Hematopoietic multipotent progenitor cell treated with erythropoietin and hydrocortisone succinate and interleukin-3 and kit ligand, for 17 days (in vitro differentiated cells): Measurements from ENCODE around the gene CHST8.
"Not testable (repeated sequence)": the region's sequence is repeated elsewhere in the genome, so short reads cannot be mapped to it uniquely, and the experiment has no call there.

Source experiments
- DNase-seq: peaks from one replicate; pipeline ENCODE4 v3.0.0-alpha.2; 2015; ENCODE audit warnings: low spot score

Gene CHST8, protein sequence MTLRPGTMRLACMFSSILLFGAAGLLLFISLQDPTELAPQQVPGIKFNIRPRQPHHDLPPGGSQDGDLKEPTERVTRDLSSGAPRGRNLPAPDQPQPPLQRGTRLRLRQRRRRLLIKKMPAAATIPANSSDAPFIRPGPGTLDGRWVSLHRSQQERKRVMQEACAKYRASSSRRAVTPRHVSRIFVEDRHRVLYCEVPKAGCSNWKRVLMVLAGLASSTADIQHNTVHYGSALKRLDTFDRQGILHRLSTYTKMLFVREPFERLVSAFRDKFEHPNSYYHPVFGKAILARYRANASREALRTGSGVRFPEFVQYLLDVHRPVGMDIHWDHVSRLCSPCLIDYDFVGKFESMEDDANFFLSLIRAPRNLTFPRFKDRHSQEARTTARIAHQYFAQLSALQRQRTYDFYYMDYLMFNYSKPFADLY

DNA sequence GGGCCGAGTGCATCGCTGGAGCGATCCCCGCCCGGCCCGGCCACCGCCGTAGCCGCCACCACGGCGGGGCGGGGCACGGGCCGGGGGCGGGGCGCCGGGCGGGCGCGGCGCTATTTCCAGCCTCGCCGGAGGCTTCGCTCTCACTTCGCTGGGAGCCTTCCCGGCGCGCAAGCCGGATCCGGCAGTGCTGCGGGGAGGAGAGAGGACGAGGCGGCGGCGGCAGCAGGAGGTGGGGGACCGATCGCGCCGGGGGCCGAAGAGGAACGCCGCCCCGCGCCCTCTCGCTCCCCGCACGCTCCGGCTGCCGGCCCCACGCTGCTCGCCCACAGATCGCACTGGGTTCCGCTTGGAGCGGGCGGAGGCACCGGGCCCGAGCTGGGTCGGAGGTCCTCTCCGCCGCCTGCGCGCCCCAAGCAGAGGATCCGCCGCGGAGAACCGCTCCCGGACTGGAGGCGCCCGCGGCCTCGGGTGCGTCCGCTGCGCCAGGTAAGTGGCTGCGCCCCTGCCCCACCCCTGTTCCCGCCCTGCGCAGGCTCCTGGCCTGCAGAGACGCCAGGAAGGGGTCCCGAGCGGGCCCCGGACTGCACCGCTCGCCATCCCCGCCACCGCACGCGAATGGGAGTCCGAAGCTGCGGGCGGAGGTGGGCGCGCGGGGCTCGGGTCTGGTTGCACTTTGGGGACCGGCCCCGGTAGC is at the start of gene CHST8:
TSS of gene CHST8 (plus strand) at position 143 of the 694 bp plus-strand sequence. CDS start 67,309 bp downstream, outside the sequence.
- no peak for DNase-seq

DNA sequence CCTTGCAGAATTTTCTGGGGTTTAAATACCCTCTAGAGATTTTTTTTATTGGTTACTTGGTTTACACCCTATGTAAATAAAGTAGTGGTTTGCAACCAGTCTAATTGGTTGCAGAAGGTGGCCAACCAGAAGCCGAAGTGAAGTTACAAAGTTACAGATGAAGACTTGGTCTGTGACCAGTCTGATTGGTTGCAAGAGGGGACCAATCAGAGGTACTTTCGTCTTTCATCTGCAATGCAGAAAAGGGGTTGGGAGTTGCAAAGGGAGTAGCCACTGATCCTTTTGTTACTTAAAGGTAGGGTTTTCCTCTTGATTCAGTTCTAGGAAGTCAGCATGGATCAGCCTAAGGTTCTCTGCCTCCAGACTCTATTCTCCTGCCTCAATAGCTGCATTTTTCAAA is 48.8 kb upstream of the CHST8 start:
- no peak for DNase-seq

DNA sequence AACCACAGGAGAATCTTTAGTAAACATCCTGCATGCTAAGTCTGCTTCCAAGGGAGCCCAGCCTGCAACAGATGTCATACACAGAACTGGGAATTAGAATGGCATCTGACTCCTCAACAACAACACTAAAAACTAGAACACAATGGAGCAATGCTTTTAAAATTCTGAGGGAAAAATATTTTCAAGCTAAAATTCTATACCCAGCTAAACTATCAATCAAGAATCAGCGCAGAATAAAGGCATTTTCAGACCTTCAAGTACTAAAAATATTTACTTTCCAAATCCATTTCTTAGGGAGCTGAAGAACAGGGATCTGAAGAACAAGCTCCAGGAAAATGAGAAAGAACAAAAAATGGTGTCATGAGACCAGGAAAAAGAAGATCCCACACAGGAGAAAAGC is 46.9 kb upstream of the CHST8 start:
- no peak for DNase-seq

DNA sequence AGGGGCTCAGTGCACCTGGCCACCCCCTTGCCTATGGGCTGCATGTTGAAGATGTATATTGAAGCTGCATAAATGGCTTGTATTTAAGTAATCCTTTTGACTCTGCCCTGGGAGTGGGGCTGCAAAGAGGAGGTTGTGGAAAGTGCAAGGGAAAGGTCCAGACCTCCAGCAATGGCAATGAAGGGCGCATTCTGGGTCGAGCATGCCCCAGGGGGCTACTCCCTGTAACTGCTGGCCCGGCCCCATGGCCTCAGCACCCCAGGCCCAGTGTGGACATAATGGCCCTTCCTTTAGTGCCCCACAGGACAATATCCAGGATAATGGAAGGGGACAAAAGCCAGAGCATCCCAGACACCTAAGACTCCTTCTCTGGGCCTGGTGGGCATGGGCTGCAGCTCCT is 43.1 kb upstream of the CHST8 start:
- DNase-seq = no peak

DNA sequence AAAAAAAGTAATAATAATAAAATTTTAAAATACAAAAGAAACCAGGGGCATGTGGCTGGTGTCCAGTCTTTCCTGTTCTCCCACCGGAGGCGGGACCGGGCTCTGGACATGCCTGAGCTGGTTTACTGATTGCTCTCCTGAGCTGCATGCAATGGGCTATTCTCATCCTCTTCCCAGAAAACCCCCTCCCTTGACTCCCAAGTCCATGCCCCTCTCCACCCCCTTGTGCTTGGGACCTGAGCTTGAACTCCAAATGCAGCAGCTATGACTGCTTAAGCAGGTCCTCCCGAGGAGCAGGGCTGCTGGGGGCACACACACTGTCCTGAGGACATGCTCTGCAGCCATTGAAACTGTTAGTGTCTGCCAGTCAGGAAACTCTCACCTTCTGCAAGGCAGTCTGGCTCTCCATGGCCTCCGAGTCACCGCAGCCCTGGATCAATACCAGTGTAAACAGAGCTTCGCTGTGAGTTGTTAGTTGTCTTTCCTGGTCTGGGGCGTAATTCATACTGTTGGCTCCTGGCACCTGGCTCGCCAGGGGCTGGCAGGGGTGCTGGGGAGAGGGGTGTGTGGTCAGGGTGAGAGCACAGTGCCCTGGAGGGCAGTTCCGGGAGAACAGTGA is 41.6 kb upstream of the CHST8 start:
- no peak for DNase-seq

DNA sequence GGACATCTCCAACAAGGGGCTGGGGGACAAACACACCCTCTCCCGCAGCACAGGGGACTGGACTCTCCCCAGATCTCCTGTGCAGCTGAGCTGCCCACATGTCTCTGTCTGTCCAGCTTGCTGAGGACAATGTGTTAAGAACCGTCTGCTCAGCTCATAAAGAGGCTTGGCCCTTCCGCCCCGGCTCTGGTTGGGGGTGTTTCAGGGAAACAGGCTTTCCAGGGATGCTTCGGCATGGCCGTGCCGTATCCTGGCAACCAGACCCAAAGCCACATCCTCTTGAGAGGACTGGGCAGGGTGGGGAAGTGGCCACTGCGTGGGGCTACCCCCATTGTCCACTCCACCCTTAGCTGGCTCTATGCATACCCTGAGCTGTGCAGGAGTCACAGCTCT is 41.1 kb upstream of the CHST8 start:
- DNase-seq = no peak

DNA sequence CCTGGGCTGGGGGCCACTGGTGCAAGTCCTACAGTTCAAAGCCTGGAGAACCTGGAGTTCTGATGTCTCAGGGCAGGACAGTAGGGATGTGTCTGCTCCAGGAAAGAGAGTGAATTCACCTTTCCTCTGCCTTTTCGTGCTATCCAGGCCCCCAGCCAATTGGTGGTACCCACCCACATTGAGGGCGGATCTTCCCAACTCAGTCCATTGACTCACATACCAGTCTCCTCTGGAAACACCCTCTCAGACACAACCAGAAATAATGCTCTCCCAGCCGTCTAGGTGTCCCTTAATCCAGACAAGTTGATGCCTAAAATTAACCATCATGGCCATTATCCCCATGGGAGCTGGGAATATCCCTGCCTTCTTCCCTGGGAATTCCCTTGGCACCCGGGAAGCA is 38.8 kb upstream of the CHST8 start:
- no peak for DNase-seq

DNA sequence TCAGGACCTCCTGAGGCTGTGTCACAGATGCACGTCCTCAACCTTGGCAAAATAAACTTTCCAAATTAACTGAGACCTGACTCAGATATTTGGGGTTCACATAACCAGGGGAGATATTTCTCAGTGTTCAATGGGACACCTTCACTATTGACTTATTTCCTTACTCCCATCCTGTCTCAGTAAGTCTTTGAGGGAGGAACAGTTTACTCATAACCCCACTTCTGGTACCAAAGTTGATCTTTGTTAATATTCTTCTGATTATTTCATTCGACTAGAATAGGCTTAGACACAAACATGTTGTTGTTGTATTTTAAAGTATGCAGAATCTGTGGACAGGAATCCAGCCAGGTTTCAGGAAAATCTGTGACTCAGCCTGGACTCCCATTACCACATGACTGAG is 34.6 kb upstream of the CHST8 start:
- DNase-seq = no peak

DNA sequence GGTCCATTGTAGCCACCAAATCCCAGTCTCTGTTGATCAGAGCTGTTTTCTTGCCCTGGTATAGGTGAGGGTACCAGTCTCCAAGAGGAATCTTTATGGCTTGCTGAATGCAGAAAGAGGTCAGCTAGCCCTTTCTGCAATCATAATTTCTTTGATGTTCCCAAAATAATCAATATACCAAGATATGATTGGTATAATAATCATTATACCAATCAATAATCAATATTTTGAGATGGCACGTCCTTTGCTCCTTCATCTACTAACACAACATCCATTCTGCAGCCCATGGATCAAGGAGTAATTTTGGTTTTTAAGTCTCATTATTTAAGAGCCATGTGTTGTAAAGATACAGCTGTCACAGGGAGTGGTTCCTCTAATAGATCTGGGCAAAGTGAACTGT is 31.5 kb upstream of the CHST8 start:
- no peak for DNase-seq

DNA sequence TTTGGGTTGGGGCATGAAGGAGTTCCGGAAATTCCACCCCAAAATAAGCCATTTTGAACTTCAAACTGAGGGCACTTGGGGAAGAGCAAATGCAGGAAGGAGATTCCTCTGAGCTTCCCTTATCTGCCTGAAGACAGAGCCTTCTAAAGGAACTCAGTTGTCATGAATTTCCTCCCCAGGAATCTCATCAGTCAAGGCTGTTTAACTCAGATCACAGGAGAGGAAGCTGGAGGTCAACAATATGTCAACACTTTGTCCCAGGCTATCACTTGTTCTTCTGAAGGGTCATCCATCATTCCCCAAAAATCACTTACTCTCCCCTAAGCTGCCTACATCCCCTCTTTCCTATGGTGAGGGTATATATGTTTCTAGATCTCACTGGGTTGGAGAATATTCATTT is 26.0 kb upstream of the CHST8 start:
- DNase-seq = no peak

DNA sequence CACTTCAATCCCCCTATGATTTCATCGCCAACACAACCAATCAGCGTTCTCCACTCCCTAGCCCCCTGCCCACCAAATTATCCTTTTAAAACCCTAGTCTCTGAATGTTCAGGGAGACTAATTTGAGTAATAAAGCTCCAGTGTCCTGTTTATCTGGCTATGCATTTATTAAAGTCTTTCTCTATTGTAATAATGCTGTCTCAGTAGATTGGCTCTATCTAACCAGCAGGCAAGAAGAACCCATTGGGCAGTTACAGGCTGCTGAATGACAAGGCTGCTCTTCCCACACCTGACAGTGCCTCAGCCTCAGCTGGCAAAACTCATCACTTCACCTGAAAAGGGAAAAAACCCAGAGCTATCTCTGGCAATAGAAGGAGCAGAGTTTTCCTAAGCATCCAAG is 20.2 kb upstream of the CHST8 start:
- DNase-seq = no peak

DNA sequence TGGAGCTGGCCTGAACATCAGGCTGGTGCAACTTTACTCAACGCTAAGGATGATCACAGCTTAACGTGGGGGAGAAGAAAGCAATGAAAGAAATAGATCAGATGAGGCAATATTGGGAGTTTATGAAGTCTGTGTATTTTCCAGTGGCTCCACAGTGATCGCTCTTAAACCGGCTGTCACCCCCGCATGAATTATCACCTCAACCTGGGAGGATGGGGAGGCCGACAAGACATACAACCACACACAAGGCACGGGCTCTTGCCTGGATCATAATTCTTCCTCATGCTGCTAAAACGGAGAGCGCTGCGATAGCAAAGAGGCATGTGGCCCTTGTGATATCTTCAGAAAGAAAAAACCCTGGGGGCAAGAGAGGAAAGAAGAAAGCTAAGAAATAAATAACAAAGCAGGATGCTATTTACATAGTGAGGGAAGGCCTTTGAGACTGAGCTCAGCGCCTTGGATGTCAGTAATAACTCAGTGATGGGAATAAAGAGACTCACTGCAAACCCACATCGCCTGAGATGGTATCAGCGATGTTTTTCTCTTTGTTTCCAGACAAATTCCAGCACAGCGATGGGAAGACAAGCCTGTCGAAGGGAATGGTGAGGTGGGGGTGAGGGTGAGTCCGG is 19.1 kb upstream of the CHST8 start:
- no peak for DNase-seq

DNA sequence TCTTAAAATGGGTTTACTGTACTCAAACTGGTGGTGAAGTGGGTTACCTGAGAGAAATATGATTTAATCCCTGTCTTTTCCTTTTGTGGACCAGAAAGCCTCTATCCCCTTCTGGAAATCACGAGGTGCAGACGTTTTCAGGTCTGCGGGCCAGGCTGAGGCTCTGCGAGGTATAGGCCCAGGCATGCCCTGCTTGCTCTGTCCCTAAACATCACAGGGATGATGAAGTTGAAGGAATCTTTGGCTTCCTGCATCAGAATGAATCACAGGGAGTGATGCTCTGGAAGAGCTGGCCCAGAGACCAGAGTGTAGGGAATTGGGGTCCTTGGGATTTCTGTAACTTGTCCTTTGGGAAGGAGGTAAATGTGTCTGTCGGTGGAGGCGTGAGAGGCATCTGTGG is 18.4 kb upstream of the CHST8 start:
- no peak for DNase-seq

DNA sequence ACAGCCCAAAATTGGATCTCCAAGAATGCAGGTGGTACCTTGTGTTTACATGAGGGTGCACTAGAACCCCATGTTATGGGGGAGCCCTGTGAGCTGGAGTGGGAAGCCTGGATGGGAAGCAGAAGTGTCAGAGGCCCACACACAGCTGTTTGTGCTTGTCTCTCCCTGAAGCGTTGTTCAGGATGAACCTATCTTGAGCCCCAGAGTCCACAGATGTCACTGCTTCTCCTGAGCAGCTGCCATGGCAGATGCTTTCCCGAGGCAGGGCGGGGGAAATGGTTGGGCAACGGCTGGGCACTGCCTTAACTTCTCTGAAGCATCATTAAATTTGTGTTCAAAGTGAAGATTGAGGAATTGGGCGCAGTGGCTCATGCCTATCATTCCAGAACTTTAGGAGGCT is 17.1 kb upstream of the CHST8 start:
- DNase-seq = no peak

DNA sequence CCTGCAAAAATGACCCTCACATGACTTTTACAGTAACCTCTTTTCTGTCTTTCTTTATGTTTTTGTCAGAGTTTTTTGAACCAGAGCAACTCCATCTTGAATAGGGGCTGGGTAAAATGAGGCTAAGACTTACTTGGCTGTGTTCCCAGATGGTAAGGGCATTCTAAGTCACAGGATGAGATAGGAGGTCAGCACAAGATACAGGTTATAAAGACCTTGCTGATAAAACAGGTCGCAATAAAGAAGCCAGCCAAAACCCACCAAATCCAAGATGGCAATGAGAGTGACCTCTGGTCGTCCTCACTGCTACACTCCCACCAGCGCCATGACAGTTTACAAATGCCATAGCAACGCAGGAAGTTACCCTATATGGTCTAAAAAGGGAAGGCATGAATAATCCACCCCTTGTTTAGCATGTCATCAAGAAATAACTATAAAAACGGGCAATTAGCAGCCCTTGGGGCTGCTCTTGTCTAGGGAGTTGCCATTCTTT is 15.9 kb upstream of the CHST8 start:
- not testable (repeated sequence) for DNase-seq

DNA sequence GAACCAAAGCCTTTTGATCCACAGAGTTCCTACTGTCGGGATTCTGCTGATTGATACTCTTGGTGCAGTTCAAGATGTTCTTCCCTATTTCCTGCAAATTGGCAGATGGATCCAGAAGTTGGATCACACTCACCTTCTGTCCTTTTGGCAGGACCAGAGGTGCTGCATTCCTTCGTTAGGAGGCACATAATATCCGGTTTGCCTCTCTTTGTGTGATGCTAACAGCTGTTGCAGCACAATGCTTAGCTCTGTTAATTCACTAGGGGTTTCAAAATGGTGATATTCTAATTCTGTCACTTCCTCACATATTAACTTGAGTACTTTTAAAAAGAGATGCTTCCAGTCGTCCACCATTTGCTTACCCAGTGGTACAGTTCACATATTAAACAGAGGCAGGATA is 15.2 kb upstream of the CHST8 start:
- no peak for DNase-seq

DNA sequence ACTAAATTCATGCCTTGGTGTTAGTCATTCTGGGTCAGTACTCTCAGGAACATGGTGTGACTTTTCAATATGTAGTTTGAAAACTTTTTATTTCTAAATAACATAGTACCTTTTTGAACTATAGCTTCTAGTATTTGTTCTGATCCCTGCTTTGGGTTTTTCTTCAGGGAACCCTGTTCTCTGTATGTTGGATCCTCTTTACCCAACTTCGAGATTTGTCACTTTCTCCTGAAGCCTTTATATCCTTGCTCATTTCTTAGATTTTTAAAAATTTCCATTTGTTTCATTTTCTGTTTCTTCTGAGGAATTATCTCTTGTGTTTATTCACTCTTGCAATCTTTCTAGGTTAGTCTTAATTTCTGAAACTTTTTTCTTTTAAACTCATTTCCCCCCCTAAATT is 12.4 kb upstream of the CHST8 start:
- no peak for DNase-seq

DNA sequence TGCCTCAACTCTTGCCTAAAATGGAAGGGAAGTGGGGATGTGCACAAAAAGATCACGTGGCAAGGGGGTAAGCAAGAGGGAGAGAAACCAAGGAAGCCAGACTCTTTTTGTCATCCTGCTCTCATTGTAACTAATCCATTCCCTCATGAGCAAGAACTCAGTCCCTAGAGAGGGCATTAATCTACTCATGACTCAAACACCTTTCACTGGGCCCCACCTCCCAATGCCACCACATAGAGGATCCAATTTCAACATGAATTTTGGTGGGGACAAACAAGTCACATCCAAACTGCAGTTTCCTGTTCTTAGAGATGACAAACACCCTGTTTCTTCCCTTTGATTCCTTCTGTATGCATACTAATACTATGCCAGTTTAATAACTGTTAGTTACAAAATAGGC is 11.2 kb upstream of the CHST8 start:
- no peak for DNase-seq

DNA sequence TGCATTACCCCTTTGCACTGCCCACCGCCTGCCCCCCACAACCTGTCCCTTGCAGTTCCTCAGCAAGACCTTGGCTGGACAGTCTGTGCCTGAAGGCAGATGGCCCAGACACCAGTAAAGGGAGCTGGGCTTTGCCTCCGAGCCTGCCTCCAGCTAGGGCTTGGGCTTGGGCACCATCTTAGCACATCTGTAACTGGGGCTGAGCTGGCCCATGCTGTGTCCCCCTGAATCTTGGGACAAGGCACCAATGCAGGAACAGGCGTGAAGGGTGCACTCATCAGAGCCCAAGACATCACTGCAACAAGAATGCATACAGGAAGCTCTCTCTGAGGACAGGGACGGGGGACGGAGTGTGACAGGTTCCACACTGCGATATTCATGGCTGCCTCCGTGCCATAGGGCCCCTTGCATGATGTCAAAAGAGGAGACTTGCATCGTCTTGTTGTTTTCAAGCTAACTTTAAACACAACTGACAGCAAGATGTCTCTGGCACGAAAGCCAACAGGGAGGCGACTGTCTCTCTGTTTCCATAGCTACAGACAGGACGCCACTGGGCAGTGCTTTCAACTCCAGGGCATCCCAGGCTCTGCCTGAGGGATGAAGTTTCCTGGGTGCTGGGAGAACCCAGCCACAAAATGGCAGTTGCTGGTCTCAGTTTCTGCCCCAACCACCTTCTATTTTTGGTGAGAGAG is 8.7 kb upstream of the CHST8 start:
- DNase-seq = no peak

DNA sequence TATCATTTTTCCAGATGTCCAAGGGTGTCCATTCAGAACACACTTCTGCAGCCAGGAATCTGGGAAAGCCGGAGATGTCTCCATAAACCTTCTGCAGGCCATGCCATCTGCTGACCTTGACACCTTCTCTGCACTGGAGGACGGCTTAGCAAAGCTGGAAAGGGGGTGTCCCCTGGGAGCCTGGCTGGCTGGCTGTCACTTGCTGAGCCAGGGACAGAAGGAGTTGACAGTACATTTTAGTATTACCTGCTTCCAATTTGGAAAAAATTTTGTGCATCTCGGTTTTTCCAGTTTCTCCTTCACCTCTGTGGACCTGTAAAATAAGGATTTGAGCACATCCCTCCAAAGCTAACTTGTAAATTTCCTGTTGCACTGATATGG is 8.1 kb upstream of the CHST8 start:
- no peak for DNase-seq

DNA sequence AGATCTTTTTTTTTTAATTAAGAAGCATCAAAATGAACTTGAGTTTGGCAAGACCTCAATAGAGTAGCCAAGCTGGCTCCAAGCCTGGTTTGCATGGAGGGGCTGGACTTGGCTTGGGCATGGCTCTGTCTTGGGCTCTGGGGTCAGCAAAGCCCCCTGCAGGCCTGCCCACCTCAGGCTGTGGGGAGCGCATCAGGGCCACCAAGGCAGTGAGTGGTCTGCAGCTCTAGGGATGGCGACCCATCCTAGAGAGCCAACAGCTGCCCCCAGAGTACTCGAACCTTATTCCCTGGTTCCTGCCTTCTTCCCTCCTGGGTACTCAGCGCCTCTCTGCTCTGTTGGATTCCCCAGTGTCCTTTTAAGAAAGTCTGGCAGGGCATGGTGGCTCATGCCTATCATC is 5.4 kb upstream of the CHST8 start:
- DNase-seq = no peak

DNA sequence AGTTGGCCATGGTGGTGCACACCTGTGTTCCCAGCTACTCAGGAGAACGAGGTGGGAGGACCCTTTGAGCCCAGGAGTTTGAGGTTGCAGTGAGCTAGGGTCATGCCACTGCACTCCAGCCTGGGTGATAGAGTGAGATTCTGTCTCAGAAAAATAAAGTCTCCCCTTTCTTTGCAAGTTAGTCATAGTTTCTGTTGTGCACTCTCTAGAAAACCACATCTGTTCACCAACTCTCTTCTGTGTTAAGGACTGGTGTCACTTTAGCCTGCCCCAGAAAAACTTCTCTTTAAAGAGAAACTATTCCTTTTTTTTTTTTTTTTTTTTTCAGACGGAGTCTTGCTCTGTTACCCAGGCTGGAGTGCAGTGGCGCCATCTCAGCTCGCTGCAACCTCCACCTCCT is 4.9 kb upstream of the CHST8 start:
- DNase-seq = no peak
